Muscle of back (tissue), 11 donors: ENCODE results near the gene GOLPH3. TPM values are rescaled to one million over a fixed set of nuclear protein-coding genes. Genes with fewer than 3 reads are reported as not detected.

ENCODE experiments used
- DNase-seq, 3 donors: peaks; one replicate each; pipeline versions ENCODE4 v3.0.0 to v3.0.0-alpha.2; 2013
- polyA plus RNA-seq, 10 donors: library from polyadenylated mRNA; unstranded; fragments of 120-200 nt; gene quantifications; one replicate each; pipeline ENCODE4 v1.2.1, GENCODE V29; 2013; ENCODE audit not compliant: insufficient read length in 10 of 10

GOLPH3 gene
- polyA plus RNA-seq, 10 donors = 49.2 to 72.3 (median 59.1) TPM

DNA sequence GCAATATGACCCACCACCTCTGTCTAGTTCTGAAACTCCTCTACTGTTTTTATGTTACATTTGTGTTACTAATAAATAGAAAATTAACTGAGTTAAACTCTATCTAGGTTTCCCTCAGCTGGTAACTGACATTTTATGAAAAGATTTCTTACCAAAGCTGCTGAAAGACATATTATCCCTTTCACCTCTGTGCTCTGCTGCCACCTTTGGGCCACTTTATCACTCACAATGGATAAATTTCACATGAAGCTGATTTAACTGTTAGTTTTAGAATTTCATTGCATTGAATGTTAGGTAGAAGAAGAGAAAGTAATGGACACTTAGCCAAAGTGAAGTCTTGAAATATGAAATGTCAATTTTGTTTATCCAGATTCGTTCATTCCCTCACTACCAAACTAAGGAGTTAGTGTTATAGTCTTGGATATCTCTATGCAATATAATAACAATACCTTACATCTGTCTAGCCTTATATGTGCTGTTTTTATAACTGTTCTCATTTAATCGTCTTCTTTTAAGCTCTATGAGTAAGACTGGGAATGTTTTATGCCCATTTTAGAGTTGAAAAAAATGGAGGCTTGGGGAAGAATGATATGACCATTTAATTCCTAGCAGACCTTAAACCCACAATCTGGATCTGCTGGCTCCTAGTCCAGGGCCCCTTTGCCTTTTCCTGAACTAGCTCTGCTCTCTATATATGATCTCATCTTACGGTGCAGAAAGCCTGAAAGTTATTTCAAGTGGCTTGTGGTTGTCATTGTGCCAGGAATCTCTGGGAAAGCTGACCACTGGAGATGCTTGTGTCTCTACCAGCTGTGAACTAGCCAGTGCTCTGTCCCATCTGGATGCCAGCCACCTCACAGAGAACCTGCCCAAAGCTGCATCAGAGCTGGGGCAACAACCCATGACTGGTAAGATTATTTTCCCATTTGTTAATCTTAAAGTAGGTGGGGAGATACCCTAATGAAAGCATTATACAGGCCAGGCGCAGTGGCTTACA, 97.1 kb downstream of the GOLPH3 start:
- peak; percentile 52 to 81 (median 67) for DNase-seq

Other genes with a start within 250 kb of the GOLPH3 start
- gene MTMR12, start 138.6 kb upstream of the GOLPH3 start, polyA plus RNA-seq = 10 to 100 TPM; 12.4 to 22.4 (median 17.9) TPM